VCaP (cell line): ENCODE data around the gene EIF3I.

ENCODE experiments used
- H3K27ac ChIP-seq: fragments of 450-650 bp; 2 replicates; pipeline ENCODE4 v1.5.1; 2017
- CTCF ChIP-seq: fragments of 450-650 bp; conservative IDR thresholded peaks from 2 replicates; pipeline ENCODE4 v1.5.1; 2017; ENCODE audit warnings: mild to moderate bottlenecking, moderate library complexity

The EIF3I gene

DNA sequence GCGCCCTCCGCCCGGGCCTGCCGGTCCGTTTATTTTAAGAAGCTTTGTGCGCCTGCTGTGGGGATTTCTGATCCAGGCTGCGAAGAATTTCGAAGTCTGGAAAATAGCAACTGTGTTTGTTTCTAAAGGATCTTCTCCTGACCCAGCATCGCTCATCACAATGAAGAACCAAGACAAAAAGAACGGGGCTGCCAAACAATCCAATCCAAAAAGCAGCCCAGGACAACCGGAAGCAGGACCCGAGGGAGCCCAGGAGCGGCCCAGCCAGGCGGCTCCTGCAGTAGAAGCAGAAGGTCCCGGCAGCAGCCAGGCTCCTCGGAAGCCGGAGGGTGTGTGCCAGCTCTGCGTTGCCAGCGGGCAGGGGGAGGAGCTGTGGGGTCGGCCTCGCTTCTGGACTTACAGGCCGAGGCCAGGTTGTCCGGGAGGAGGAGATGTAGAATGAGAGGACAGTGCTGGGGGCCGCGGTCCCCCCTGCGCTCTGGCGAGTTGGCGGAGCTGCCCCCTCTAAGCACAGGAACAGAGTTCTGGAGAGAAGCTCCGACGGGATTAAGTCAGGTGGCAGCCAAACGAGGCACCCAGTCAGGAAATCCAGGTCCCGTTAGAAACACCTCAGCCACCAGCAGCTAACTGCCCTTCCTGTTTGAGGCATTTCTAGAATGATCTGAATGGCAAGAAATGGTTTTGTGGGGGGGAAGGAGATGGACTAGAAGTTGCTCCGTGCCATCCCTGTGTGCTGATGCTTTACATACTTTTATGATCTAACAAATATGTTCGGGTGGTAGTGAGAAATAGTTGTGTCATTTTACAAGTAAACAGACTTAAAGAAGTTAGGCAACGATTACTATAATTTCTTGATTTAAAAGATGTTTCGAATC, 41.8 kb upstream of the EIF3I start:
- no peak for TF ChIP-seq CTCF
- peak overlapping the region; percentile 91 for H3K27ac ChIP-seq

DNA sequence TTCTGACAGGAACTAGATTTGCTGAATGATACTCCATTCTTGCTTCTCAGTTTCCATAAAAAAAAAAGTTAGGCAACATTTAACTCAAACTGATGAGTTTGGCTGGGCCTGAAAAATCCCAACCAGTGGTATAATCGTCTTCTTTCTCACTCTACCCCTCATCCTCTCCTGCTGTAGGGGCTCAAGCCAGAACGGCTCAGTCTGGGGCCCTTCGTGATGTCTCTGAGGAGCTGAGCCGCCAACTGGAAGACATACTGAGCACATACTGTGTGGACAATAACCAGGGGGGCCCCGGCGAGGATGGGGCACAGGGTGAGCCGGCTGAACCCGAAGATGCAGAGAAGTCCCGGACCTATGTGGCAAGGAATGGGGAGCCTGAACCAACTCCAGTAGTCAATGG, 41.1 kb upstream of the EIF3I start:
- TF ChIP-seq CTCF, result no peak
- peak overlapping the region; percentile 91 for H3K27ac ChIP-seq

GRCh38 chr1:32181563-32181962, 40.6 kb upstream of the EIF3I start:
- TF ChIP-seq CTCF, result no peak
- peak overlapping the region; percentile 91 for H3K27ac ChIP-seq

GRCh38 chr1:32182060-32182459, 40.1 kb upstream of the EIF3I start:
- no peak for TF ChIP-seq CTCF
- peak overlapping the region; percentile 91; the same call in 1 of the 2 replicates for H3K27ac ChIP-seq

DNA sequence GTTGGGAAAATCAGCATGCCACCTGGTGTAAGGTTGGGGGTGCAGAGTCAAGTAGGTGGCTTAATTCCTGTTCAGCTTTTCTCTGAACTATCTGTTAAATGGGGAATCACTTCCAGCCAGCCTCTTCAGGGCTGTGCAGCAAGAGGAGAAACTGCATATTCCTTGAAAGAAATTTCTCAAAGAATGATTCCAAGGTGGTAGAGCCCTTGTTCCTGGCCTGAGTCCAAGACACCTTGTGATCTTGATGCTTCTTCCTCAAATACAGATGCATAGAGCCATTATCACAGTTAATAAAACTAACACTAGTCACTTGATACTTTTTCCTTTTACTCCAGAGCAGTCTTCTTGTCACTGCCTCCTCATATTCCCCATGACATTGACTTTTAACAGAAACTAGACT, 37.6 kb upstream of the EIF3I start:
- H3K27ac ChIP-seq, result peak overlapping the region; percentile 25
- TF ChIP-seq CTCF, result no peak

- no peak overlapping the region for H3K27ac ChIP-seq
- TF ChIP-seq CTCF, result no peak
Observed at GRCh38 chr1:32186077-32186476, 36.1 kb upstream of the EIF3I start.

DNA sequence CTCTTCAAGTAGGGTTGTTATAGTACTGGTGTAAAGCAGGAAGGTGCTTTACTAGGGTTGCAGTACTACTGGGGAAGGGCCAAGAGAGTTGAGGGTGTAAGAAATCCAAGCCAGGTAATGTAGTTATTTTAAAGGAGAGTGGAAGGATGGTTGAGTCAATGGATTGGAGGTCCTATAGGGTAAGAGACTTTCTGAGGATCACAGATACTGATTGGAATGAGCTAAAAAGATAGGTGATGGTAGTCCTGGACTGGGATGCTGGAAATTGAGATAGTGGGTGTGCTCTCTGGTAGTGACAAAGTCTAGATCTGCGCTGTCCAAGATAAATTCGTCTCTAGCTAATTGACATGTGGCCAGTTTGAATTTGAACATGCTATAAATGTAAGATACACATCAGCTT, 35.7 kb upstream of the EIF3I start:
- TF ChIP-seq CTCF, result no peak
- H3K27ac ChIP-seq, result no peak overlapping the region
